A549 (cell line): ENCODE measurements around the gene CYP1A2. TPM values are rescaled to one million over a fixed set of nuclear protein-coding genes. Genes with fewer than 3 reads are reported as not detected.

Experiments used
- ATAC-seq, 2 experiments: fragments of 200-7000 bp in 1 of 2; fragments of >200 bp in 1 of 2; cut with Nextera tagmentation in 1 of 2; cut with Tn5 transposase in 1 of 2; 3 replicates each; pipeline versions ENCODE4 v1.8.0 to v1.9.1; 2018 to 2020; ENCODE audit warnings: mild to moderate bottlenecking in 1 of 2, moderate library complexity in 1 of 2
- CTCF ChIA-PET: fragments of 300-600 bp; sonication (Branson Sonifier 250); formaldehyde crosslinking; extraction: SDS; loops from one replicate; lab custom pipeline; 2021; ENCODE audit warnings: antibody characterized with exemption, inconsistent platforms; lab: Yijun Ruan, JAX
- POLR2A ChIA-PET: fragments of 350-600 bp; formaldehyde crosslinking; extraction: SDS; loops from one replicate; lab custom pipeline; 2021; ENCODE audit warnings: antibody characterized with exemption, inconsistent platforms; lab: Yijun Ruan, JAX
- DNase-seq, 2 experiments: peaks; one replicate each; pipeline versions ENCODE4 v3.0.0 to v3.0.0-alpha.2; 2011 to 2016; ENCODE audit warnings: low read depth in 1 of 2, low spot score in 1 of 2
- FAIRE-seq: peaks from 2 replicates; lab custom pipeline; 2011; peaks lifted over from hg19 to GRCh38; lab: Jason Lieb, UNC
- H3K27ac ChIP-seq, 2 experiments: fragments of >200 bp; sonication (Bioruptor Twin); formaldehyde crosslinking; 3 replicates each; pipeline ENCODE4 v1.5.1; 2016 to 2017
- H3K4me1 ChIP-seq: fragments of >200 bp; sonication (Bioruptor Twin); formaldehyde crosslinking; 3 replicates; pipeline ENCODE4 v1.6.1; 2016
- H3K4me2 ChIP-seq: fragments of >200 bp; sonication (Bioruptor Twin); formaldehyde crosslinking; 3 replicates; pipeline ENCODE4 v1.6.1; 2016
- H3K4me3 ChIP-seq: fragments of >200 bp; sonication (Bioruptor Twin); formaldehyde crosslinking; 3 replicates; pipeline ENCODE4 v1.5.1; 2016
- H3K9me3 ChIP-seq: fragments of >200 bp; sonication (Bioruptor Twin); formaldehyde crosslinking; 3 replicates; pipeline ENCODE4 v1.6.1; 2016
- ATOH8 ChIP-seq: fragments of 250-450 bp; sonication (Bioruptor Pico); IDR thresholded peaks from 2 replicates; pipeline ENCODE4 v1.5.0; 2020; ENCODE audit warnings: low read depth, mild to moderate bottlenecking, moderate library complexity
- BCL3 ChIP-seq: fragments of >200 bp; sonication (Bioruptor Twin); formaldehyde crosslinking; IDR thresholded peaks from 3 replicates; pipeline ENCODE4 v1.6.1; 2016
- CEBPB ChIP-seq, 2 experiments: fragments of >200 bp in 1 of 2; sonication (Bioruptor Twin) in 1 of 2; formaldehyde crosslinking in 1 of 2; IDR thresholded peaks; 2 replicates each; pipeline ENCODE4 v1.6.1; 2012 to 2016
- CHD2 ChIP-seq: fragments of 150-350 bp; IDR thresholded peaks from 2 replicates; pipeline ENCODE4 v1.6.1; 2014; ENCODE audit warnings: low read length; ENCODE audit not compliant: partially characterized antibody
- CHD4 ChIP-seq: fragments of 200-600 bp; sonication (generic); IDR thresholded peaks from 2 replicates; pipeline ENCODE4 v1.6.1; 2016; ENCODE audit warnings: antibody characterized with exemption, mild to moderate bottlenecking, borderline replicate concordance
- CTCF ChIP-seq: fragments of >200 bp; sonication (Bioruptor Twin); formaldehyde crosslinking; IDR thresholded peaks from 3 replicates; pipeline ENCODE4 v1.5.1; 2016
- E2F6 ChIP-seq: IDR thresholded peaks from 2 replicates; pipeline ENCODE4 v1.6.1; 2012; ENCODE audit warnings: low read depth, borderline replicate concordance
- ESRRA ChIP-seq: fragments of 150-350 bp; IDR thresholded peaks from 2 replicates; pipeline ENCODE4 v1.6.1; 2014; ENCODE audit warnings: mild to moderate bottlenecking, low read length, borderline replicate concordance
- HES2 ChIP-seq: fragments of >200 bp; sonication (Bioruptor Twin); formaldehyde crosslinking; IDR thresholded peaks from 2 replicates; pipeline ENCODE4 v1.6.1; 2016
- HEYL ChIP-seq: fragments of 250-450 bp; sonication (Bioruptor Pico); IDR thresholded peaks from 2 replicates; pipeline ENCODE4 v1.8.0; 2021; ENCODE audit warnings: mild to moderate bottlenecking, moderate library complexity
- JUN ChIP-seq, 2 experiments: fragments of >200 bp; sonication (Bioruptor Twin); formaldehyde crosslinking; IDR thresholded peaks; 2 replicates in 1 of 2; 3 replicates in 1 of 2; pipeline ENCODE4 v1.6.1; 2016 to 2017
- JUNB ChIP-seq: fragments of >200 bp; sonication (Bioruptor Twin); formaldehyde crosslinking; IDR thresholded peaks from 2 replicates; pipeline ENCODE4 v1.6.1; 2016
- MAX ChIP-seq: IDR thresholded peaks from 2 replicates; pipeline ENCODE4 v1.6.1; 2012
- MYC ChIP-seq: IDR thresholded peaks from 2 replicates; pipeline ENCODE4 v1.6.1; 2012; ENCODE audit warnings: mild to moderate bottlenecking, inconsistent platforms, low read length, improper control_type of control experiment, borderline replicate concordance
- NPAS2 ChIP-seq: fragments of 250-450 bp; sonication (Bioruptor Pico); IDR thresholded peaks from 2 replicates; pipeline ENCODE4 v1.8.0; 2022; ENCODE audit warnings: mild to moderate bottlenecking, moderate library complexity, borderline replicate concordance
- POLR2A ChIP-seq: IDR thresholded peaks from 2 replicates; pipeline ENCODE4 v1.6.1; 2012; ENCODE audit warnings: mild to moderate bottlenecking, low read length
- RNF2 ChIP-seq: fragments of 200-600 bp; sonication (generic); IDR thresholded peaks from 2 replicates; pipeline ENCODE4 v1.6.1; 2016; ENCODE audit warnings: low read depth, mild to moderate bottlenecking, antibody characterized with exemption, moderate library complexity, borderline replicate concordance
- SREBF2 ChIP-seq: fragments of 450-650 bp; IDR thresholded peaks from 2 replicates; pipeline ENCODE4 v1.6.1; 2014; ENCODE audit warnings: mild to moderate bottlenecking, moderate library complexity
- USF2 ChIP-seq: fragments of 450-650 bp; IDR thresholded peaks from 2 replicates; pipeline ENCODE4 v1.6.1; 2014; ENCODE audit warnings: antibody characterized with exemption
- WGBS: methylation state at CpG from one replicate; pipeline ENCODE4 v1.1.6; 2017; ENCODE audit errors: missing lambda C conversion rate; 5-methylcytosine and 5-hydroxymethylcytosine counted together
- polyA plus RNA-seq, 4 experiments: library from polyadenylated mRNA; depleted of rRNA in 3 of 4; stranded (reverse); fragments of >200 nt; fragmentation: RNase III in 1 of 4; extraction: RNeasy Plus Mini Kit Qiagen cat#74134 plus additional on column Dnase treatment in 1 of 4; gene quantifications; 2 replicates in 3 of 4; 3 replicates in 1 of 4; pipeline ENCODE4 v1.2.3, GENCODE V29; 2011 to 2017

The CYP1A2 gene
- polyA plus RNA-seq, 2 of the 4 experiments (the other 2 are of a cell fraction), result not detected

GRCh38 chr15:74781431-74782258 is 33.0 kb downstream of the CYP1A2 start, which contains the start of gene CSK (continued):
- TF ChIP-seq ATOH8 (CRISPR knock-in tag) (no peak), CHD2 (no peak), MYC (no peak), MAX (peak; percentile 67; the same call in 1 of the 2 replicates), JUNB (no peak), CEBPB (IDR thresholded peaks at IDR 0.05) (no peak), RNF2 (no peak), HEYL (CRISPR knock-in tag) (no peak), POLR2A (peak; percentile 88), E2F6 (no peak), ESRRA (no peak), USF2 (no peak), SREBF2 (no peak), CTCF (peak; percentile 97)

GRCh38 chr15:74782259-74783071 is 33.8 kb downstream of the CYP1A2 start:
- CTCF ChIA-PET, result interaction anchor here (1.1 to 65.6 kb wide), 4 partner anchors 12 to 152 kb away, joined by 3 to 1908 read pairs (median 125); partner anchors contain the start of genes CPLX3, LMAN1L and ULK3
- H3K4me2 ChIP-seq, result peak overlapping the region; percentile 97
- peak; percentile 17; the same call in 1 of the 3 replicates for TF ChIP-seq BCL3
- no peak for TF ChIP-seq HES2
- TF ChIP-seq NPAS2, result no peak
- TF ChIP-seq JUN (IDR thresholded peaks at IDR 0.05), result no peak; a peak in 1 of 5 replicates
- no peak for TF ChIP-seq CHD4
- peak overlapping the region; percentile 97 for H3K4me3 ChIP-seq
- H3K27ac ChIP-seq, result peak overlapping the region; percentile 97 to 98
- no peaks in the 10 kb centered on the region for H3K9me3 ChIP-seq
- DNase-seq (peak in 1 of 2 experiments; percentile 56), FAIRE-seq (no peak), ATAC-seq (peak; percentile 48 to 55)
- WGBS, result under 1% methylated on average over 29 of the region's 72 CpGs
- POLR2A ChIA-PET, result interaction anchor here (0.9 to 1.1 kb wide), 2 partner anchors 11 to 124 kb away, joined by 3 read pairs; partner anchors contain the start of gene FAM219B
- peaks cover 22% of the 10 kb centered on the region for H3K4me1 ChIP-seq
